ENCODE data around the gene NIBAN1.

The NIBAN1 gene

GRCh38 chr1:184941410-184941733 is 32.9 kb downstream of the NIBAN1 start:
- peaks cover 6% of the 10 kb centered on the region for H3K4me1 Mint-ChIP-seq (ENCODE audit: low read depth)
- no peaks in the 10 kb centered on the region for H3K27me3 Mint-ChIP-seq

GRCh38 chr1:184940694-184941409 is 33.5 kb downstream of the NIBAN1 start:
- Mint-ChIP-seq H3K4me3 (no peak overlapping the region), H3K4me1 (ENCODE audit: low read depth) (peaks cover 3% of the 10 kb centered on the region), H3K9me3 (ENCODE audit: low read depth) (no peaks in the 10 kb centered on the region), H3K36me3 (no peaks in the 10 kb centered on the region), H3K27me3 (no peaks in the 10 kb centered on the region), H3K27ac (no peak overlapping the region)

More at GRCh38 chr1:184941410-184941733, 32.9 kb downstream of the NIBAN1 start:
- no peak overlapping the region for H3K27ac Mint-ChIP-seq
- H3K4me3 Mint-ChIP-seq: no peak overlapping the region
- H3K9me3 Mint-ChIP-seq (ENCODE audit: low read depth): no peaks in the 10 kb centered on the region
- H3K36me3 Mint-ChIP-seq: peaks cover 2% of the 10 kb centered on the region

GRCh38 chr1:184940226-184940625 is 34.1 kb downstream of the NIBAN1 start:
- no peaks in the 10 kb centered on the region for H3K27me3 Mint-ChIP-seq
- H3K27ac Mint-ChIP-seq: no peak overlapping the region
- no peaks in the 10 kb centered on the region for H3K36me3 Mint-ChIP-seq
- H3K4me3 Mint-ChIP-seq: no peak overlapping the region
- H3K4me1 Mint-ChIP-seq (ENCODE audit: low read depth): peaks cover 3% of the 10 kb centered on the region
- H3K9me3 Mint-ChIP-seq (ENCODE audit: low read depth): no peaks in the 10 kb centered on the region

- no peak overlapping the region for H3K4me3 Mint-ChIP-seq
- H3K27me3 Mint-ChIP-seq: no peaks in the 10 kb centered on the region
- H3K36me3 Mint-ChIP-seq: peaks cover 3% of the 10 kb centered on the region
- H3K9me3 Mint-ChIP-seq (ENCODE audit: low read depth): peaks cover 5% of the 10 kb centered on the region
- H3K27ac Mint-ChIP-seq: no peak overlapping the region
- peaks cover 3% of the 10 kb centered on the region for H3K4me1 Mint-ChIP-seq (ENCODE audit: low read depth)
Observed at GRCh38 chr1:184937729-184938128, 36.6 kb downstream of the NIBAN1 start.

GRCh38 chr1:184935920-184936798 is 38.1 kb downstream of the NIBAN1 start:
- peaks cover 5% of the 10 kb centered on the region for H3K9me3 Mint-ChIP-seq (ENCODE audit: low read depth)
- no peak overlapping the region for H3K27ac Mint-ChIP-seq
- no peaks in the 10 kb centered on the region for H3K4me1 Mint-ChIP-seq (ENCODE audit: low read depth)
- H3K4me3 Mint-ChIP-seq: no peak overlapping the region
- peaks cover 3% of the 10 kb centered on the region for H3K36me3 Mint-ChIP-seq
- no peaks in the 10 kb centered on the region for H3K27me3 Mint-ChIP-seq

GRCh38 chr1:184933944-184934343 is 40.4 kb downstream of the NIBAN1 start:
- Mint-ChIP-seq H3K9me3 (ENCODE audit: low read depth) (peaks cover 5% of the 10 kb centered on the region), H3K36me3 (peaks cover 3% of the 10 kb centered on the region), H3K27me3 (no peaks in the 10 kb centered on the region), H3K4me3 (no peak overlapping the region), H3K4me1 (ENCODE audit: low read depth) (no peaks in the 10 kb centered on the region), H3K27ac (no peak overlapping the region)

GRCh38 chr1:184932319-184932718 is 42.0 kb downstream of the NIBAN1 start:
- peaks cover 5% of the 10 kb centered on the region for H3K9me3 Mint-ChIP-seq (ENCODE audit: low read depth)

GRCh38 chr1:184931566-184931965 is 42.7 kb downstream of the NIBAN1 start:
- Mint-ChIP-seq H3K4me3 (no peak overlapping the region), H3K4me1 (ENCODE audit: low read depth) (no peaks in the 10 kb centered on the region), H3K9me3 (ENCODE audit: low read depth) (peaks cover 5% of the 10 kb centered on the region), H3K27ac (no peak overlapping the region), H3K36me3 (peaks cover 5% of the 10 kb centered on the region), H3K27me3 (no peaks in the 10 kb centered on the region)

More at GRCh38 chr1:184932319-184932718, 42.0 kb downstream of the NIBAN1 start:
- Mint-ChIP-seq H3K27me3 (no peaks in the 10 kb centered on the region), H3K4me3 (no peak overlapping the region), H3K4me1 (ENCODE audit: low read depth) (no peaks in the 10 kb centered on the region), H3K36me3 (peaks cover 3% of the 10 kb centered on the region), H3K27ac (no peak overlapping the region)

GRCh38 chr1:184930645-184931044 is 43.7 kb downstream of the NIBAN1 start:
- Mint-ChIP-seq H3K27me3 (no peaks in the 10 kb centered on the region), H3K4me1 (ENCODE audit: low read depth) (no peaks in the 10 kb centered on the region), H3K36me3 (peaks cover 5% of the 10 kb centered on the region), H3K9me3 (ENCODE audit: low read depth) (peaks cover 5% of the 10 kb centered on the region), H3K4me3 (no peak overlapping the region), H3K27ac (no peak overlapping the region)

- H3K4me3 Mint-ChIP-seq: no peak overlapping the region
Observed at GRCh38 chr1:184930232-184930631, 44.1 kb downstream of the NIBAN1 start.

GRCh38 chr1:184929711-184930202 is 44.6 kb downstream of the NIBAN1 start:
- H3K9me3 Mint-ChIP-seq (ENCODE audit: low read depth): peaks cover 5% of the 10 kb centered on the region
- H3K36me3 Mint-ChIP-seq: peaks cover 5% of the 10 kb centered on the region
- H3K4me3 Mint-ChIP-seq: no peak overlapping the region
- no peak overlapping the region for H3K27ac Mint-ChIP-seq
- H3K27me3 Mint-ChIP-seq: no peaks in the 10 kb centered on the region
- no peaks in the 10 kb centered on the region for H3K4me1 Mint-ChIP-seq (ENCODE audit: low read depth)

More at GRCh38 chr1:184930232-184930631, 44.1 kb downstream of the NIBAN1 start:
- no peak overlapping the region for H3K27ac Mint-ChIP-seq
- no peaks in the 10 kb centered on the region for H3K4me1 Mint-ChIP-seq (ENCODE audit: low read depth)
- peaks cover 5% of the 10 kb centered on the region for H3K9me3 Mint-ChIP-seq (ENCODE audit: low read depth)
- peaks cover 5% of the 10 kb centered on the region for H3K36me3 Mint-ChIP-seq
- H3K27me3 Mint-ChIP-seq: no peaks in the 10 kb centered on the region

- no peak overlapping the region for H3K27ac Mint-ChIP-seq
- no peaks in the 10 kb centered on the region for H3K4me1 Mint-ChIP-seq (ENCODE audit: low read depth)
- no peak overlapping the region for H3K4me3 Mint-ChIP-seq
Observed at GRCh38 chr1:184928394-184928793, 45.9 kb downstream of the NIBAN1 start.

More at GRCh38 chr1:184928394-184928793, 45.9 kb downstream of the NIBAN1 start:
- no peaks in the 10 kb centered on the region for H3K27me3 Mint-ChIP-seq
- H3K36me3 Mint-ChIP-seq: peaks cover 3% of the 10 kb centered on the region
- H3K9me3 Mint-ChIP-seq (ENCODE audit: low read depth): no peaks in the 10 kb centered on the region

Measured in activated naive CD8-positive, alpha-beta T cell (primary cell).